GM21423 (cell line): ENCODE results near the gene COL4A5.

Experiments
- ATAC-seq: cut with Tn5 transposase; IDR thresholded peaks from one replicate; pipeline ENCODE4 v1.9.1; 2021; ENCODE audit warnings: mild to moderate bottlenecking, moderate library complexity; ENCODE audit not compliant: unreplicated experiment

Gene COL4A5

GRCh38 chrX:108737754-108738153 lies 298.1 kb downstream of the COL4A5 start:
- ATAC-seq, result no peak

GRCh38 chrX:108740299-108740774 lies 300.7 kb downstream of the COL4A5 start:
- ATAC-seq, result no peak
